Measurements from ENCODE around the gene C12orf60.
"Not testable (repeated sequence)": the region's sequence is repeated elsewhere in the genome, so short reads cannot be mapped to it uniquely, and the experiment has no call there.

The C12orf60 gene, protein sequence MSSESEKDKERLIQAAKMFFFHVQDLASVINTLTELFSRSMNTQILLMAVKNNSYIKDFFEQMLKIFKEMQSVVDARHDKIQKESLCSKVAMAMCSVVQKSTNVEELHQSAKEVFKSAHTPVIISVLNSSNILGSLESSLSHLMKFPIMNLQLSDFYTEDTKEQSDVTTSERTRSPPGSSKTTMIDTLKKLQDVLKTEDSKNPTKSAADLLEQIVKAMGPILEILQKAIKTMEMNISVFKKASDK

DNA sequence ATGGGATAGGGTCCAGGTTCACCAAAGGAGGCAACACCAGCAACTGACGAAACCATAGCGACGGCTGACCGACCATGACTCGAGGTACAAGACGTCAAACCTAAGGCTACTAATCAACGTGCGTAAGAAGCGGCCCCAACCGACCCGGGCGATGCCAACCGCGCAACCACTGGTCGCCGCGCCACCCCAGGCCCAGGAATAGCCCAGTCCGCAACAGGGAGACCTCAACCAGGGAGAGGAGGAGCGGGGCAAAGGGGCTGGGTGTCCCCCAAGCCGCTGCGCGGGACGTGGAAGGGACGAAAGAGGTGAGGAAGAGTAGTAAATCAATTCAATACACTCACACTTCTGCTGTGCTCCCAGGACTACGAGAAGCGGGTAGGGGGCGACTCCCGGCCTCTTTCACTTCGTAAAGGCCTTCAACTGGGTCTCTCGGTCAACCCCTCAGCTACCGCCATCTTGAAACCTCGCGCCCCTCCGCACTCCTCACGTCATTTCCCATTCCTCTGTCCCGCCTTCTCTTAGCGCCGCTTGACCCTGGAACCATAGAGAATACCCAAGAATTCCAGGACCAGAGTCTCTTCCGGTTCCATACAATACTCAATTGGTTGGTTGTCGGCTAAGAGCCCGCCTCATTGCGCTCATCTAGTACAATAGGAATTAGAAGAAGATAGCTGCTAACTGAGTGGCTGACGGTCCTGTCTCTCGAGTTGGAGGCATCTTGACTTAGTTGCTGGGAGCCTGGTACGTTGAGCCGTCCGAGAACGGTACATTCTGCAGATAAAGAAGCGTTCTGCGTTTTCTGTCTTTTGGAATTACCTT lies at the start of gene C12orf60, which contains the start of gene WBP11:
Gene C12orf60, plus strand, starts transcription at position 660 of the 819 bp plus-strand sequence. CDS start 19,266 bp downstream, outside the sequence.
Gene WBP11, minus strand, starts transcription at position 468 of the 819 bp plus-strand sequence. CDS start 2,095 bp downstream, outside the sequence.
- in situ Hi-C loops (cut with HindIII; ENCODE audit: low sequenced_read_pairs) = no loop called here

DNA sequence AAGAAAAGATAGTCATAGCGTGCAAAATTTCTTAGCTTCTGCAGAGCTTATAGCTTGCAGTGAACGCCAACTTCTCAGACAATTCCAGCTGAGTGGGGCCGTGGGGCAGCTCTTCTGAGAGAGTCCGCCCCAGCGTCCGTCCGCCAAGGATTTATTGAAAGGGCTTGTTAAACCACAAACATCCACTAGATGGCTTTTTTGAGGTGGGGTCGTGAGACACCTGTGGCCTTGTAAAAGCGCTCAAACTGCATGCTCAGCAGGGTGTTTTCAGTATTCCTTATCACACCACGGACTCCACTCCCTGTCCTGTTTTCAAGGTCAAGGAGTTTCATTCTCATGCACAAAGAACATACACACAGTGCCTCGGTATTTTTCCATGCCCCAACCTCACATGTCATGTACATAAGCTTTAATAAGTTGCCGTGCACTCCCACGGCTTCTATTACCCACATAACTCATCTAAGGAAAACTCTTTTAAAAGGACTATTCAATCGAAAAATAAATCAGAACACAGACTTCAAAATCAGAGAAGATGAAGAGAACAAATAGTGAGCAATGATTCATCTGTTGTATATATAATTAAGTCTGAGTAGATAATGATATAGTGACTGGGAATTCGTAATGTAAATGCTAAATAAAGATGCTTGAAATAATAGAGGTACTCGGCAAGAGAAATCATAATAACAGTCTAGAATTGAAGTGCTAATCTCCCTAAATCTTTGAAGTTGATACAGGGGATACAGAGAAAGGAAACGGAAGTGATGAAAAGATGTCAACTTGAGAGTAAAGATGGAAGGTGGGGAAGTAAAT lies 46.9 kb upstream of the C12orf60 start:
- in situ Hi-C loops (cut with HindIII; ENCODE audit: low sequenced_read_pairs) = no loop called here

DNA sequence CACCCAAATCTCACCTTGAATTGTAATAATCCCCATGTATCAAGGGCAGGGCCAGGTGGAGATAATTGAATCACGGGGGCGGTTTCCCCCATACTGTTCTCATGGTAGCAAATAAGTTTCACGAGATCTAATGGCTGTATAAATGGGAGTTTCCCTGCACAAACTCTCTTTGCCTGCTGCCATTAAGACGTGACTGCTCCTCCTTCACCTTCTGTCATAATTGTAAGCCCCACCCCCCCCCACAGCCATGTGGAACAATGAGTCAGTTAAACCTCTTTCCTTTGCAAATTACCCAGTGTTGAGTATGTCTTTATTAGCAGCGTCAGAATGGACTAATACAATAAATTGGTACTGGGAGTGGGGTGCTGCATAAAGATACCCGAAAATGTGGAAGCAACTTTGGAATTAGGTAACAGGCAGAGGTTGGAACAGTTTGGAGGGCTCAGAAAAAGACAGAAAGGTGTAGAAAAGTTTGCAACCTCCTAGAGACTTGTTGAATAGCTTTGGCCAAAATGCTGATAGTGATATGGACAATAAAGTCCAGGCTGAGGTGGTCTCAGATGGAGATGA lies 43.7 kb upstream of the C12orf60 start:
- in situ Hi-C loops (cut with HindIII; ENCODE audit: low sequenced_read_pairs) = not testable (repeated sequence)

DNA sequence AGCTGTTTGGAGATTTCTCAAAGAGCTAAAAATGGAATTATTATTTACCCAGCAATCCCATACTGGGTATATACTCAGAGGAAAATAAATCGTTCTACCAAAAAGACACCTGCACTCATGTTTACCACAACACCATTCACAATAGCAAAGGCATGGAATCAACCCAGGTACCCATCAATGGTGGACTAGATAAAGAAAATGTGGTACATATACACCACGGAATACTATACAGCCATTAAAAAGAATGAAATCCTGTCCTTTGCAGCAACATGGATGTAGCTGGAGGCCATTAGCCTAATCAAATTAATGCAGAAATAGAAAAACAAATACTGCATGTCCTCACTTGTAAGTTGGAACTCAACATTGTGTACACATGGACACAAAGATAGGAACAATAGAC lies 38.1 kb upstream of the C12orf60 start:
- in situ Hi-C loops (cut with HindIII; ENCODE audit: low sequenced_read_pairs) = no loop called here

DNA sequence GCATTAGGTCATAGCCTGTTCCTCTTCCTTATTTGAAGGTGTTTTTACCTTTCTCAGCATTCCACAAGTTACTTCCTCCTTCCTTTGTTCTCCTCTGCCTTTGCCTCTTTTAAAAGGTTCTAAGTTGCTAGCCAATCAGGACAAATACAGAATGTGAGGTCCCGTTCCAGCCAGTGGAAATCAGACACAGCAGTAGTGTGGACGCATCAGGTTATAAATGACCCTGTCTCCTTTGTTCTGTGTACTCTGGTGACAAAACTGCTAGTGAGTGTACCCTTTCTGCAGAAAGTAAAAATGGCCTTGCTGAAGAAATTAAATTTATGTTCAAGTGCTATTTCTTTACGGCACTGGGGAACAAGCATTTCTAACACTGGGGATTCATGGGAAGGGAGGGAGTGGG lies 37.5 kb upstream of the C12orf60 start:
- in situ Hi-C loops (cut with HindIII; ENCODE audit: low sequenced_read_pairs) = not testable (repeated sequence)

DNA sequence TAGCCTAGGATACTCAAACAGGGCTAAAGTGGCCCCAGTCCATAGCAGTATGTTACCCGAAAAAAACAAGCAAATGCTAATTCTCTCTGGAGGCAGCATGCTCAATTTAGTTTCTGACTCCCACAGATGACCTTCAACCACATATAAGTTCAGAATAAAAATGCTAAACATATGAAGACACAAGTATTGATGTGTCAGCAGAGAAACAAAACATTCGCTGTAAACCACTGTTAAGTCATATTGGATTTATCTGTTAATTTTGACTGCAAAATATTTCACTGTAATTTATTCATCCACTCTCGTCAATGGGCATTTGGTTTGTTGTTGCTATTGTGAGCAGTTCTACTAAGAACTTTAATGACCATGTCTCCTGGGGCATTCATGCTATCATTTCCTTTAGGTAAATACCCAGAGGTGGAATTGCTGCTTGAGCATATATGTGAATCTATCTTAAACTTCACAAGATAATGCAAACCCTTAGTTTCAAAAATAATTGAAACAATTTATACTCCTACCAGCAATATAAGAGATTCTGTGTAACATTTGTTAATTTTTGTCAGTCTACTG lies 36.7 kb upstream of the C12orf60 start:
- in situ Hi-C loops (cut with HindIII; ENCODE audit: low sequenced_read_pairs) = no loop called here

DNA sequence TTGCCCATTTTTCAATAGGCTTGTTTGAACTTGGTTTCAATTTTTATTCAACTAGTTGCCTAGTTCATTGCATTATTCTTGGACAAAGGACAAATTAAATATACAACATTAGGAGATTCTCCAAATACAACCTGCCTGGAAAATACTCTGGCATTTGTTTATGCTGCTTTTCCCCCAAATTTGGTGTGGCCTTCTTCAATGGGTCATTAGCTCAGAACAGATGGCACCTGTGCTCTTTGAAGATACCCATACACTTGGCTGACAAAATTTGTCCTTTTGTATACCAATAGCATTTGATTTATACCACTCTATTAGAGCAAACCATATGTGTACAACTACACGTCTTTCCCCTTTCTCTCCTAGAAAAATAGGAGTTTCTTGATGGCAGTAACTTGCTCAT lies 35.9 kb upstream of the C12orf60 start:
- in situ Hi-C loops (cut with HindIII; ENCODE audit: low sequenced_read_pairs) = no loop called here

DNA sequence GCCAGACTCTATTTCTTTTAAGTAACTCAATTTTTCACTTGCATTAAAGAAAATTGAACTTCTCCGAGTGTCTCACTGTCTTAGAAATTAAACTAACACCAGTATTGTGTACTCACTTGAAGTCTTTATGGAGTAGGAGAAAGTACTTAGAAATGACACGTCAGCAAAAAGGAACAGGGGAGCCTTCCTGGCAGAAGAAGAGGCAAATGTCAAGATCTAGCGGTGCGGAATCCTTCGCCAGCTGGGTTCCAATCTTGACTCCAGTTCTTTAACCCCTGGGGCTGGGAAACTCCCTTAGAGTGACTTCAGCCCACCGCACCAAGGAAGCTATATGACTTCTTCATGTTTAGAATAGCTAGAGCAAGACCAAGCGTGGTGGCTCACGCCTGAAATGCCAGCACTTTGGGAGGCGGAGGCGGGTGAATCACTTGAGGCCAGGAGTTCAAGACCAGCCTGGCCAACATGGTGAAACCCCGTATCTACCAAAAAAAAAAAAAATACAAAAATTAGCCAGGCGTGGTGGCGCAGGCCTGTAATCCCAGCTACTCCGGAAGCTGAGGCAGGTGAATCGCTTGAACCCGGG lies 34.6 kb upstream of the C12orf60 start:
- in situ Hi-C loops (cut with HindIII; ENCODE audit: low sequenced_read_pairs) = no loop called here

DNA sequence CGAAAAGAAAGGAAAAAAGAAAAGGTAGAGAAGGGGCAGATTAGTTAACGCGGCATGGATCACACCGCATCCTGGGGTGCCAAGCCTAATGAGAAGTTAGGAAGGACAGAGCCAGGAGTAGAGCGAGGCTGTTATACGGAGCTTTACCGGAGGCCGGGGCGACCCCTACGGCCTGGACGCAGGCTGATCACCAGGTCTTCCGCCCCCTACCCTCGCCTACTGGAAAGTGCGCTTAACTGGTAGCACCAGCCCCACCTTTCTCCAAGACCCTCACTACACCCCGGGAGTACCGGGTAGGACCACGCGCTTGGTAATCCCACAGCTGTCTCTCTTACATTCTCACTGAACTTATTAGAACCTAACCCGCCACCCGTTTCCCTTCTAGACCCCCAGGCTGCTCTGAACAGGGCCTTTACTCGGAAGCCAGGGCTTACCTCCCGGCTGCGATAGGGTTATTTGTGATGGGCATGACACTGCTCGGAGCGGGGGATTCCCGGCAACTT lies 34.0 kb upstream of the C12orf60 start:
- in situ Hi-C loops (cut with HindIII; ENCODE audit: low sequenced_read_pairs) = no loop called here

DNA sequence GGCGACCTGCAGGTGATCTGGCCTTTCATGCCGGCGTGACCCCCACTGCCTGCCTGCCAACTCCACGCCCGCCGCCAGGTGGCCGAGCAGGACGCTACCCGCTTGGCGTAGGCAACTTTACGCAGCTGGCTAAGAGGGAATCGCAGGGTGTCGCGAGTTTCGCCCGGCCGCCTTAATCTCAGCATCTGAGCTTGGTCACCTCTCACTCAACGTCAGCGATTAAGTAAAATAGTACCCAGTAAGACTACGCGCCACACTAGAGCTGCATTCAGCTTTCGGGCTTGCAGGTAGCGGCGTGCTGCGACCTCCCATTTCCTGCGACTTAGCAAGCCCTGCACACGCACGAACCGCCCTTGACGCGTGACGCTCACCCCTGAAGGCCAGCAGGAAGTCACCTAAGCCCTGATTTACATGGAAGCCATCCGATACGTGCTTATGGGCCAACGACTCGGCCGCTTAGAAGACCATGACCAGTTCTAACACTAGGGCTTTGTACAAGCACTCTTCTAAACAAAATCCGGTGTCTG lies 33.4 kb upstream of the C12orf60 start:
- in situ Hi-C loops (cut with HindIII; ENCODE audit: low sequenced_read_pairs) = loop anchor here (5.0 kb wide), 1 partner anchor 67 kb away; no protein-coding TSS in a partner anchor

DNA sequence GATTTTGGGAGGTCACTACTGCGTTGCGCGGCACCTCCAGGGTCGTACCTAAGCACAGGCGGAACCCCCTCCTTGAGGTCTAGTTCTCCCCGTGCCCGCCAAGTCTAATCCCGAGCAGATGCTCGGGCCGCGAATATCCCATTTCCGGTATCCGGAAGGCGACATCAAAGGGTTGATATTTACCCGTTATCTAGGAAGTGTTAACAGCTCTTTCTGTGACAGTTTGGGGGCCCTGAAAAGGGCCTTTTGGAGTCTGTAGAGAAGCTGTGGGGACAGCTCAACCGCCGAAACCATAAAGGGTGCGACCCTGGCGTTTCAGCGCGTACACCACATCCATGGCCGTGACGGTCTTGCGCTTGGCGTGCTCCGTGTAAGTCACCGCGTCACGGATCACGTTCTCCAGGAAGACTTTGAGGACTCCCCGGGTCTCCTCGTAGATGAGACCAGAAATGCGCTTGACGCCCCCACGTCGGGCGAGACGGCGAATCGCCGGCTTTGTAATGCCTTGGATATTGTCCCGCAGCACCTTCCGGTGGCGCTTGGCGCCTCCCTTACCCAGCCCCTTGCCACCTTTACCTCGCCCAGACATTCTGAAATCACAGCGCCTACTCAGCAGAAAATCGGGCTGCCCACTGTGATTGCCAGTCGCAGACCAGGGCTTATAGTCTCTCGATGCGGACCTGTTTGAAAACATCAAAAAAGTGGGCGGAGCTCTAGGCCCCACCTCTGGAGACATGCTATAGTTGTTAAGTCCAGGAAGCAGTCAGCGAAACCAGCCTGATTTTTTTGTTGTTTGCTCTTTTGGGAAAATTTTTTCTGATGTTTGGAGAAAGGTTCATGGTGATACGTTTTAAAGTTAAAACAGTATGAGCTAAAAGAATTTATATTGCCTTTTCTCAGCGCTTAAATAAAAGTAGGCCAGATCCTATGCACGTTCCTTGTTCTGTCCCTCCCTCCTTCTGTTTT lies 32.7 kb upstream of the C12orf60 start:
- in situ Hi-C loops (cut with HindIII; ENCODE audit: low sequenced_read_pairs) = loop anchor here (5.0 kb wide), 1 partner anchor 67 kb away; no protein-coding TSS in a partner anchor

DNA sequence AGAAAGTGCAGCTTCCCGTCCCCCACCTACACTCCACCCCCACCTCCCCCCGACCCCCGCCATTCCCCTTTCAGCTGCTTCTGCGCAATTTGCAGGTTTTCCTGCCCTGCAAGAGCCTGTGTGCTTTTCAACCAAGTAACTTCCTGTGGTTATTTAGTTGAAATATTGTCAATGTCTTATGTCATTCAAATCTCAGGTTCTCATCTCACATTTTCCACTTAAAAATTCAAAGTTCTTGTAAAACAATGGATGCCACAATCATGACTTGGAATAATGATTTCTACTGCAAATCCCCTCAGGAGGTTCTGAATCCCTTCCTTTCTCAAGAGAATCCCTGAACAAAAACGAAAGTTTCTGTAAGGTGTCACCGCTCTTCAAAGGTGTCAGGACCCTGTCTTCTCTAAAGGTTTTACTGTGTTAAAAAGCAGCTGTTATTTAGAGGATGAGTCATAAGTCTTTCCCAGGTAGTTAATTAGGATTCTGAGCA lies 31.8 kb upstream of the C12orf60 start:
- in situ Hi-C loops (cut with HindIII; ENCODE audit: low sequenced_read_pairs) = loop anchor here (5.0 kb wide), 1 partner anchor 66 kb away; no protein-coding TSS in a partner anchor

DNA sequence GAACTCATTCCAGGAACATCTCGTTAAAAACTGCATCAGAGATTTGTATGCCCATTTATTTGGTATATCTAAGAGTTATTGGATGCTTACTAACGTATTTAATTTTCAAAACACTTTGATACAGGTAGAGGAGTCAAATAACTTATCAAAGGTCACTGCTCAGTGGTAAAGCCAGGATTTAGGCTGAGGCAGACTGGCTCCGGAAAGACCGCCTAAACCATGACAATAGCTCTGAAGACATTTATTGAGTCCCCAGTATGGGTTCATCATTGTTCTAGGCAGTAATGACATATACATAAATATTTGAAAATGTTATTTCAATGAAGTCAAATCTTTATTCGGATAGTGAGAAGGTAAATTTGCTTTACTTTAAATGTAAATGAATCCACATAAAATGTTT lies 30.5 kb upstream of the C12orf60 start:
- in situ Hi-C loops (cut with HindIII; ENCODE audit: low sequenced_read_pairs) = loop anchor here (5.0 kb wide), 1 partner anchor 64 kb away; no protein-coding TSS in a partner anchor

DNA sequence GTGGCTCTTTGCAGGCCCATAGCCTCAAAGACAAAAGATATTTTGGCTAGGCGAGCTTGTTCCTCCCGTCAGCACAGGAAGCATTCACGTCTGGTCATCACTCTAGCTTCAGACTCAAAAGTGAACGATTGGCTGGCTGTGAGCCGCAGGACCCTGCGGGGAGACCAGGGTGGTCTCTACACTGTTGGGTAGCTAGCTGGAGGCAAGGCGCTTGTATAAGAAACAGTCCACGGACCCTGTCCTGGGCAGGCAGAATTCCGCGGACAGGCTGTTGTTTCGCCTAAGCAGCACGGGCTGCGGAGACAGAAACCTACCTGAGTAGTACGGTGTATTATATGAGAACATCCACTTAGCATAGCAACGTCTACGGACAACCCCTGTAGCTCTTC lies 29.8 kb upstream of the C12orf60 start:
- in situ Hi-C loops (cut with HindIII; ENCODE audit: low sequenced_read_pairs) = loop anchor here (5.0 kb wide), 1 partner anchor 64 kb away; no protein-coding TSS in a partner anchor

DNA sequence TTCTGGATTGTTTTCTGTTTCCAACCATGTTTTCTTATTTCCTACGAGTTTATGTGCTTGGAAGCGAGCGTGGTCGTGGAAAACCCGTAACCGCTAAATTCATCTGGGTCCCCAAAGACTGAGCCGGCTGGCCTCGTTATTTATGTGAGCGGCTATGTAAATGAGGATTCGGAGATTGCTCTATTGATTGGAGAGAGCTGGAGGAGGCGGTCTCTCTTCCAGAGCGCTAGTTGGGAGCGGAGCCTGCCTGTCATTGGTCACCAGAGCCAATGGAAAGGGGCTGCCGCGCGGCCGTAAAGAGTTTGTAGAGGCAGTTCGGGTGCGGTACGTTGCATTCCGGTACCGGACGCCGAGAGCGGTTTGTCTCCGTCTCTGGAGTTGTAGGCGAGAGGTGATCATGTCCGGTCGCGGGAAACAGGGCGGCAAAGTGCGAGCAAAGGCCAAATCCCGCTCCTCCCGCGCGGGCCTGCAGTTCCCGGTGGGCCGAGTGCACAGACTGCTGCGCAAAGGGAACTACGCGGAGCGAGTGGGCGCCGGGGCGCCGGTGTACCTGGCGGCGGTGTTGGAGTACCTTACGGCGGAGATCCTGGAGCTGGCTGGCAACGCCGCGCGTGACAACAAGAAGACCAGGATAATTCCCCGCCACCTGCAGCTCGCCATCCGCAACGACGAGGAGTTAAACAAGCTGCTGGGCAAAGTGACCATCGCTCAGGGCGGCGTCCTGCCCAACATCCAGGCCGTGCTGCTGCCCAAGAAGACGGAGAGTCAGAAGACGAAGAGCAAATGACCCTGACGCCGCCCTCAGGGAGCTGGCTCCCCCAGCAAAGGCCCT lies 29.2 kb upstream of the C12orf60 start:
- in situ Hi-C loops (cut with HindIII; ENCODE audit: low sequenced_read_pairs) = loop anchor here (5.0 kb wide), 1 partner anchor 63 kb away; no protein-coding TSS in a partner anchor

DNA sequence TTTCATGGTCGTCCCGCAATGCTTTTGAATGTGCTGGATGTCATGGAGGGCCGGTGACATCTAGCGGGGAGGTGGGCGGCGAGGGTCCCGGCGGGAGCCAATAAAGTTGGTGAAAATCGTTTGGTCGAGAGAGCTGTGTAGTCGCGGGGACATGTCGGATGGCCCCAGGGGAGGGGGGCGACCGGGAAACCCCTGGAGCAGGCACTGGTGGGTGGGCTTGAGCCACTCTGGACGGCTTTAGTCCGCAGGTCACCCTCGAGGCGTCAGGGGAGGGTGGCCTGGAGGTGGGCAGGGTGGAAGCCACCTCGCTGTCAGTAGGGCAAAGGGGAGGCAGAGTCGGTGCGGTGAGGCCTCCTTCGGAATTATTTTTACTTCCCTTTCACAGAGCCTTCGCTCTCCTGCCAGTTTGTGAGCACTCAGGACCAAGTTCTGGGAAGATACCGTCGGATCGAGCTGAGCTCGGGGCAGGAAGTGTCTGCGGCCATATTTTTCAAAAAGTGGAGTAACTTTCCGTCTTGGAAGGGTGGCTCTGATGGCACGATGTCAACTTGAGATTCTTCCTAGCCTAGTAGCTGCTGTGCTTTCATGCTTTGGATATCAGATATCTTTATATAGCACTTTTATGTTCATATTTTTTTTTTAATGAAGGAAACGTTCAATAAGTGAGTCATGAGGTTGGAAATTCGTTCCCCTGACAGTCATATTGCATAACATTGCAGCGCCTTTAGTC lies 28.4 kb upstream of the C12orf60 start:
- in situ Hi-C loops (cut with HindIII; ENCODE audit: low sequenced_read_pairs) = loop anchor here (5.0 kb wide), 1 partner anchor 62 kb away; no protein-coding TSS in a partner anchor

DNA sequence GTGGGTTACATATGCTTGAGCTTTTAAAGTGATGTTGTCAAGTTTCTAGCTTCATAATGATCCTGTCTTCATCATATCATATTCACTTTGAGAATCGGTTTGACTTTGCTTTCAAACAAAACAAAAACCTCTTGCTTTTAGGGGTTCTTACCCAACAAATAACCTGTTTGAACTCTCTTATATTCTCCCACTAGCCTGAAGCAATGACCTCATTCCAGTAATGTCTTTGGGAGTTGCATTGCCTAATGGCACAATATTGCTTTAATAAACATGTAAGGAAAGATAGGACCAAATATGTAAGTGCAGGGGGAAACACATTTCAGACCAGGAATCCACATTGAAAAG lies 27.9 kb upstream of the C12orf60 start:
- in situ Hi-C loops (cut with HindIII; ENCODE audit: low sequenced_read_pairs) = no loop called here

Data from endothelial cell of hepatic sinusoid (primary cell).